ENCODE data around the gene USP3. TPM values are rescaled to one million over a fixed set of nuclear protein-coding genes. Genes with fewer than 3 reads are reported as not detected.

USP3 gene
- total RNA-seq, 1 experiment from 2014 or later: 36.6 TPM

DNA sequence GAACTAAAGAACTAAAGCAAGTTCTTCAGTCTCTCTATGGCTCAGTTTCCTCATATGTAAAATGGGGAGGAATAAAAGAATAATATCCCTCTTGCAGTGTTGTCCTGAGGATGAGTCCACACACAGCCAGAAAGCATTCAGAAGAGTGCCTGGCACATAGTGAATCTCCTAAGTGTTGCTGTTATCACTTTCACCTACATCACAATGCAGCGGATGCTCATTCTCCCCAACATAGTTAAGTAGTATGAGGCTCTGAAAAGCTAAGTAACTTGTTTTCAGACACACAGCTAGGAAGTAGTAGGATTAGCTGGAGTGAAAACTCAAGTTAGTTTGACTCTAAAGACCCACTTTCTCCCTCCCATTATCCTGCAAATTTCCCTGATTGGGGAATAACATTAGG, 9.1 kb upstream of the USP3 start:
- H3K27ac Mint-ChIP-seq: no peak overlapping the region
- TF ChIP-seq, protein P1, sequence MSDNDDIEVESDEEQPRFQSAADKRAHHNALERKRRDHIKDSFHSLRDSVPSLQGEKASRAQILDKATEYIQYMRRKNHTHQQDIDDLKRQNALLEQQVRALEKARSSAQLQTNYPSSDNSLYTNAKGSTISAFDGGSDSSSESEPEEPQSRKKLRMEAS (CRISPR knock-in tag; IDR thresholded peaks at IDR 0.05): no peak
- TF ChIP-seq GRHL2 (CRISPR knock-in tag; IDR thresholded peaks at IDR 0.05; ENCODE audit: insufficient replicate concordance, severe bottlenecking) (no peak), ELF4 (CRISPR knock-in tag; IDR thresholded peaks at IDR 0.05; ENCODE audit: low read depth) (no peak), ZNF423 (CRISPR knock-in tag; IDR thresholded peaks at IDR 0.05) (no peak), MYBL2 (CRISPR knock-in tag; IDR thresholded peaks at IDR 0.05) (no peak), OVOL2 (CRISPR knock-in tag; IDR thresholded peaks at IDR 0.05; ENCODE audit: borderline replicate concordance) (no peak), RELA (CRISPR knock-in tag; IDR thresholded peaks at IDR 0.05; ENCODE audit: borderline replicate concordance) (no peak), HMGA2 (CRISPR knock-in tag; IDR thresholded peaks at IDR 0.05) (no peak), NR2C2 (CRISPR knock-in tag; IDR thresholded peaks at IDR 0.05) (no peak), ESRRA (CRISPR knock-in tag; IDR thresholded peaks at IDR 0.05; ENCODE audit: borderline replicate concordance) (no peak), TEAD4 (CRISPR knock-in tag; IDR thresholded peaks at IDR 0.05) (no peak), NR1H2 (CRISPR knock-in tag; IDR thresholded peaks at IDR 0.05) (no peak), ZNF416 (CRISPR knock-in tag; IDR thresholded peaks at IDR 0.05) (no peak)
- TF ChIP-seq, protein P2, sequence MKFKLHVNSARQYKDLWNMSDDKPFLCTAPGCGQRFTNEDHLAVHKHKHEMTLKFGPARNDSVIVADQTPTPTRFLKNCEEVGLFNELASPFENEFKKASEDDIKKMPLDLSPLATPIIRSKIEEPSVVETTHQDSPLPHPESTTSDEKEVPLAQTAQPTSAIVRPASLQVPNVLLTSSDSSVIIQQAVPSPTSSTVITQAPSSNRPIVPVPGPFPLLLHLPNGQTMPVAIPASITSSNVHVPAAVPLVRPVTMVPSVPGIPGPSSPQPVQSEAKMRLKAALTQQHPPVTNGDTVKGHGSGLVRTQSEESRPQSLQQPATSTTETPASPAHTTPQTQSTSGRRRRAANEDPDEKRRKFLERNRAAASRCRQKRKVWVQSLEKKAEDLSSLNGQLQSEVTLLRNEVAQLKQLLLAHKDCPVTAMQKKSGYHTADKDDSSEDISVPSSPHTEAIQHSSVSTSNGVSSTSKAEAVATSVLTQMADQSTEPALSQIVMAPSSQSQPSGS (CRISPR knock-in tag; IDR thresholded peaks at IDR 0.05; ENCODE audit: borderline replicate concordance, low read depth): no peak
- TF ChIP-seq, protein P3, sequence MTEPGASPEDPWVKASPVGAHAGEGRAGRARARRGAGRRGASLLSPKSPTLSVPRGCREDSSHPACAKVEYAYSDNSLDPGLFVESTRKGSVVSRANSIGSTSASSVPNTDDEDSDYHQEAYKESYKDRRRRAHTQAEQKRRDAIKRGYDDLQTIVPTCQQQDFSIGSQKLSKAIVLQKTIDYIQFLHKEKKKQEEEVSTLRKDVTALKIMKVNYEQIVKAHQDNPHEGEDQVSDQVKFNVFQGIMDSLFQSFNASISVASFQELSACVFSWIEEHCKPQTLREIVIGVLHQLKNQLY (CRISPR knock-in tag; IDR thresholded peaks at IDR 0.05): no peak
- TF ChIP-seq, protein P4, sequence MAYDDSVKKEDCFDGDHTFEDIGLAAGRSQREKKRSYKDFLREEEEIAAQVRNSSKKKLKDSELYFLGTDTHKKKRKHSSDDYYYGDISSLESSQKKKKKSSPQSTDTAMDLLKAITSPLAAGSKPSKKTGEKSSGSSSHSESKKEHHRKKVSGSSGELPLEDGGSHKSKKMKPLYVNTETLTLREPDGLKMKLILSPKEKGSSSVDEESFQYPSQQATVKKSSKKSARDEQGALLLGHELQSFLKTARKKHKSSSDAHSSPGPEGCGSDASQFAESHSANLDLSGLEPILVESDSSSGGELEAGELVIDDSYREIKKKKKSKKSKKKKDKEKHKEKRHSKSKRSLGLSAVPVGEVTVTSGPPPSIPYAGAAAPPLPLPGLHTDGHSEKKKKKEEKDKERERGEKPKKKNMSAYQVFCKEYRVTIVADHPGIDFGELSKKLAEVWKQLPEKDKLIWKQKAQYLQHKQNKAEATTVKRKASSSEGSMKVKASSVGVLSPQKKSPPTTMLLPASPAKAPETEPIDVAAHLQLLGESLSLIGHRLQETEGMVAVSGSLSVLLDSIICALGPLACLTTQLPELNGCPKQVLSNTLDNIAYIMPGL (CRISPR knock-in tag; IDR thresholded peaks at IDR 0.05): no peak
- TF ChIP-seq, protein P5, sequence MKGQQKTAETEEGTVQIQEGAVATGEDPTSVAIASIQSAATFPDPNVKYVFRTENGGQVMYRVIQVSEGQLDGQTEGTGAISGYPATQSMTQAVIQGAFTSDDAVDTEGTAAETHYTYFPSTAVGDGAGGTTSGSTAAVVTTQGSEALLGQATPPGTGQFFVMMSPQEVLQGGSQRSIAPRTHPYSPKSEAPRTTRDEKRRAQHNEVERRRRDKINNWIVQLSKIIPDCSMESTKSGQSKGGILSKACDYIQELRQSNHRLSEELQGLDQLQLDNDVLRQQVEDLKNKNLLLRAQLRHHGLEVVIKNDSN (CRISPR knock-in tag; IDR thresholded peaks at IDR 0.05): no peak
- TF ChIP-seq, protein P6, sequence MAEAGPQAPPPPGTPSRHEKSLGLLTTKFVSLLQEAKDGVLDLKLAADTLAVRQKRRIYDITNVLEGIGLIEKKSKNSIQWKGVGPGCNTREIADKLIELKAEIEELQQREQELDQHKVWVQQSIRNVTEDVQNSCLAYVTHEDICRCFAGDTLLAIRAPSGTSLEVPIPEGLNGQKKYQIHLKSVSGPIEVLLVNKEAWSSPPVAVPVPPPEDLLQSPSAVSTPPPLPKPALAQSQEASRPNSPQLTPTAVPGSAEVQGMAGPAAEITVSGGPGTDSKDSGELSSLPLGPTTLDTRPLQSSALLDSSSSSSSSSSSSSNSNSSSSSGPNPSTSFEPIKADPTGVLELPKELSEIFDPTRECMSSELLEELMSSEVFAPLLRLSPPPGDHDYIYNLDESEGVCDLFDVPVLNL (CRISPR knock-in tag; IDR thresholded peaks at IDR 0.05; ENCODE audit: borderline replicate concordance, low read depth): no peak
- TF ChIP-seq, protein P7, sequence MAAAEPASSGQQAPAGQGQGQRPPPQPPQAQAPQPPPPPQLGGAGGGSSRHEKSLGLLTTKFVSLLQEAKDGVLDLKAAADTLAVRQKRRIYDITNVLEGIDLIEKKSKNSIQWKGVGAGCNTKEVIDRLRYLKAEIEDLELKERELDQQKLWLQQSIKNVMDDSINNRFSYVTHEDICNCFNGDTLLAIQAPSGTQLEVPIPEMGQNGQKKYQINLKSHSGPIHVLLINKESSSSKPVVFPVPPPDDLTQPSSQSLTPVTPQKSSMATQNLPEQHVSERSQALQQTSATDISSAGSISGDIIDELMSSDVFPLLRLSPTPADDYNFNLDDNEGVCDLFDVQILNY (CRISPR knock-in tag; IDR thresholded peaks at IDR 0.05): no peak
- TF ChIP-seq, protein P8, sequence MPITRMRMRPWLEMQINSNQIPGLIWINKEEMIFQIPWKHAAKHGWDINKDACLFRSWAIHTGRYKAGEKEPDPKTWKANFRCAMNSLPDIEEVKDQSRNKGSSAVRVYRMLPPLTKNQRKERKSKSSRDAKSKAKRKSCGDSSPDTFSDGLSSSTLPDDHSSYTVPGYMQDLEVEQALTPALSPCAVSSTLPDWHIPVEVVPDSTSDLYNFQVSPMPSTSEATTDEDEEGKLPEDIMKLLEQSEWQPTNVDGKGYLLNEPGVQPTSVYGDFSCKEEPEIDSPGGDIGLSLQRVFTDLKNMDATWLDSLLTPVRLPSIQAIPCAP (CRISPR knock-in tag; IDR thresholded peaks at IDR 0.05): no peak
- ChIA-PET POLR2A (no interaction called here), CTCF (interaction anchor here (0.9 to 2.1 kb wide), 7 partner anchors 8 to 105 kb away, joined by 3 to 15 read pairs (median 5); no protein-coding TSS in a partner anchor)
- ATAC-seq (peak; percentile 68), DNase-seq (ENCODE audit: low spot score) (no peak)
- H3K4me1 Mint-ChIP-seq: peaks cover 56% of the 10 kb centered on the region
- H3K36me3 Mint-ChIP-seq: no peaks in the 10 kb centered on the region
- H3K4me3 Mint-ChIP-seq: no peak overlapping the region
- peaks cover 31% of the 10 kb centered on the region for H3K27me3 Mint-ChIP-seq (ENCODE audit: low read depth)
- H3K9me3 Mint-ChIP-seq: no peaks in the 10 kb centered on the region
